HG02610 (cell line): Measurements from ENCODE around the gene CNTROB.

Source experiments
- ATAC-seq: cut with Tn5 transposase; IDR thresholded peaks from one replicate; pipeline ENCODE4 v1.9.1; 2021; ENCODE audit warnings: mild to moderate bottlenecking, moderate library complexity; ENCODE audit not compliant: unreplicated experiment

Gene CNTROB

GRCh38 chr17:7931709-7932482 lies at the start of gene CNTROB, which contains the start of gene TRAPPC1:
Gene CNTROB, plus strand, starts transcription at chr17:7932206. Its CDS starts 874 bp downstream, at chr17:7933080.
Gene TRAPPC1, minus strand, starts transcription at chr17:7931946. Its CDS starts 117 bp downstream, at chr17:7931829.
- ATAC-seq = peak; percentile 91

- no peak for ATAC-seq
These were observed 49.4 kb upstream of the CNTROB start for GRCh38 chr17:7882629-7883028.

- no peak for ATAC-seq
These were observed 48.1 kb upstream of the CNTROB start for GRCh38 chr17:7883781-7884386.

DNA sequence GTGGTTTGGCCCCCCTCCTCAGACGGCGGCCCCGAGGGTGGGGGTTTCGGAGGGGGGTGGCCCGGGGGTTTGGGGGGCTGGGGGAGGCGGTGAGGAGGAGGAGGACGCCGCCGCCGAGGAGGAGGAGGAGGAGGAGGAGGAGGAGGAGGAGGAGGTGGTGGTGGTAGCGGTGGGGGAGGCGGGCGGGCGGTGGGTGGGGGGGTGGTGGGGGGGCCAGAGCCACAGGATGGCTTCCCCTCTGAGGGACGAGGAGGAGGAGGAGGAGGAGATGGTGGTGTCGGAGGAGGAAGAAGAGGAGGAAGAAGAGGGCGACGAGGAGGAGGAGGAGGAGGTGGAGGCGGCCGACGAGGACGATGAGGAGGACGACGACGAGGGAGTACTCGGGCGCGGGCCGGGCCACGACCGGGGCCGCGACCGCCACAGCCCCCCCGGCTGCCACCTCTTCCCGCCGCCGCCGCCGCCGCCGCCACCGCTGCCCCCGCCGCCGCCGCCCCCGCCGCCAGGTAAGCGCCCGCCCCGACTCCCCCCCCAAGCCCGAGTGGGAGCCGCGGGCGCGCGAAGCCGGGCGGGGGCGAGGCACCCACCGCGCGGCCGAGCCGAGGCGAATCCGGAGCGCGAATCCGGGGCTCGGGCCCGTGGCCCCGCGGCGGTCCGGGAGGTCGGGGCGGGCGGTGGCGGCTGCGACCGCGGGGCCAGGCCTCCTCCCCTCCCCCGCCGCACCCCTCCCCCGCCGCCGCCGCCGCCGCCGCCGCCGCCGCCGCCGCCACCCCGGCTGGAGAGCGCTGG lies 47.2 kb upstream of the CNTROB start:
- no peak for ATAC-seq

DNA sequence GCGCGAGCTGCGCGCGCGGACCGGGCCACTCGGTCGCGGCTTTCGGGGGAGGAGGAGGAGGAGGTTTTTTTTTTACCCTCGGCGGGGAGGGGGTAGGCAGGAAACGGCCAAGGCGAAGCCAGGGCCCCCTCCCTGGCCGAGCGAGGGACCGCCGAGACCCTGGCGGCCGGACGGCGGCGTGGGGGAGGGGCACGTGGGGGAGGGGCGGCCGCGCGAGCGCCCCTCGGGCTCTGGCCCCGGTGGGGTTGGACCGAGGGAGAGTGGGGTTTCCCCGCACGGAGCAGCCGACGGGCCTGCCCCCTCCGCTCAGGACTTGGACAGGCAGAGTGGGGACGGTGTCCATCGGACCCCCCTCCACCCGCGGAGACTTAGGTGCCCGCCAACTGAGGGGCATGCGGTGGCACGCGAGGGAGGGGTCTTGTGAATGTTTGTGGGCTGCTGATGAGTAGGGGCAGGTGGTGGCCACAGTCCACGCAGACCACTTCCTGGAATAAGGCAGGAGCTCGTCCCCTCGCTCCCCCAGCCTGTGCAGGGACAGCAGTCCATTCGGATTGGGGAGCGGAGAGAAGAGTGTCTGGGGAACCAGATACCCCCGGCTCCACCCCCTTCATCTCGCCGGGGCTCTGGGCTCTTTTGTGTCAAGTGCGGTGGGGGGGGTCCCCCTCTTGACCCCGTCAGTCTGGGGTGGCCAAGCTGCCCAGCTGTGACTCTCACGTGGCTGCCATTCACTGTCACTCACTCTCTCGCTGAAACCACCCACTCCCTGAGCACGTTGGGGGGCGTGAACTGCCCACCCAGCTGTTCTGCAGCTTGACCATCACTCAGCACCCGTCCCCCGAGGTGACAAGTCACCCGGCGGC lies 46.4 kb upstream of the CNTROB start:
- ATAC-seq = no peak

DNA sequence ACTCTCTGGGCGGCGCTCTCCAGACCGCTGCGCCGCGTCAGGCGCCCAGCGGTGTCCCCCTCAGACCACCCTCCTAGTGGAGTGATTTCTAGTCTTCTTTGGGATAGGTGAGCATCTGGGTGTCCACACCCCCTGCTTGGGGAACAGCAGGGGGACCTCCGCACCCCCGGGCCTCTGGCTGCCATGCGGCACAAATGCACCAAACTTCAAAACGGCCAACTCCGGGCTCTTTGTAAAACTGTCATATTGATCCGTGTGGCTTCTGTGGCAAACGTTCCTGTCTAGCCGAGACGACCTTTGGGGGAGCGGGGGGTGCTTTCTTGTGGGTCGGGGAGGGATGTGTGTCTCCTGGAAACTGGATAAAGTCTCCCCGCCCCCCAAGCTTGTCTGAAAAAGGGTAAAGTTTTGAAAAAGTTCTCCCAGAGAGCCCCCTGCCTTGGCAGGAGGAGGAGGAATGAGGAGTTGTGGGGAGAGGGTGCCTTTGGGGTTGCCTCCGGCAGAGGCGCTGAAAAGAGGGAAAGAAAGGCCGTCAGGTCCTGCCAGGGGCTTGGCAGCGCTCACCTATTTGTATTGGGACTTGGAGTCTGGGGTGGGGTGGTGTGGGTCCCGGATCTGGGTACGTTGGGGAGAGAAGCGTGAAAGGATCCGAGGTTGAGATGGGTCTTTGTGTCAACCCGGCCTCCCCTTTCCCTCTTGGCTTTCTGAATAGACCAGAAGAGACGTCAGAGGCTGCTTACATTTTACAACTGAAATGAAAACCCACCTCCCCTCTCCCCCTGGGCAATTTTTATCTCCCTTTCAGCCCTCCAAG lies 45.6 kb upstream of the CNTROB start:
- no peak for ATAC-seq

DNA sequence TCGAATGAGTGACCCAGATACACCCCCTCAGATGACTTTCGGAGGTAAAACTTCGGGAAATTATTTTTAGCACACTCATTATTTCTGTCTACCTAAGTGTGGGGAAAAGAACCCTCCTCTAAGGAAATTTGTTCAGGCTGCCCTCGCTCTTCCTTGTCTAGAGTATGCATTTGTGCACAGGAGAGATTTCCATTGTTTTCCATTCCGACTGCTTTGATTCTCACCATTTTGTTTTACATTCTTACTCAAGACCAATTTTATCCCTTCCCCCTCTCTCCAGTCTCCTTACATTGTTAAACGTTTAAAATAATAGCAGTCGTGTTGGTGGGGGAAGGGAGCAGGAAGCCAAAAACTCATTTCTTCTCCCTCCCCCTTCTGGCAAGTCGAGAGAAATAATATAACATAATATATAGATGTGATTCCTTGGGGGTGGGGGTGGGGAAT lies 44.9 kb upstream of the CNTROB start:
- ATAC-seq = no peak

DNA sequence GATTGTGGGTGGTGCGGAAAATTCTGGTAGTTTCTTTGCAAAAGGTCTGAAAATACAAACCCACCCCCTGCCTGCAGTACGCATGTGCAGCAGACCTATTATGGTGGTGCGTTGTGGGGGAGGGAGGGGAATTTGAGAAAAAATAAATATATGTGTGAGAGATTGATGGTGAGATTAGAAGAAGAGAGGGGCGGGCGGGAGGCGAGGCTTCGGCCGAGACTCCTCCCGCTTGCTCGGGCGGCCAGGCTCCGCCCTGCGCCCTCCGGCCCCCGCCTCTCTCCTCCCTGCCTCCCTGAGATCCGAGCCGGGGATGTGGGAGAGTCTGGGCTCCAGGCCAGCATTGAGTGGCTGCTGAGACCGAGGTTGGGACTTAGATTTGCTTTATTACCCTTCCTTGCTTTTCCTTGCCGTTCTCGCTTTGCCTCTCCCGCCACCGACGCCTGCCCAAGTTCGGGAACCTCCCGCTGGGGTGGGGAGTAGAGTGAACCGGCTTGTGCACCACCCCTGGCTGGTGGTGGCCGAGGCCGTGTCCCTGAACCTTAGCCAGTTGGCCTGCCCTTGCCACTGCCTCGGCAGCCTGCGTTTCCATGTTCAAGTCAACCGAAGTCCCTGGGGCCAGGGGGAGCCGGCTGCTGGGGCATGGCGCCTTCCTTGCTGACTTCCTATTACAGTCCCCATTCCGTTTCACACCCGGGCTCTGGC lies 44.4 kb upstream of the CNTROB start:
- ATAC-seq = peak; percentile 58

- ATAC-seq = peak; percentile 4
These were observed 43.7 kb upstream of the CNTROB start, which contains the start of gene CHD3 for GRCh38 chr17:7888184-7888920. Gene CHD3, plus strand, starts transcription at chr17:7888789. Its CDS starts 212 bp downstream, at chr17:7889001.

DNA sequence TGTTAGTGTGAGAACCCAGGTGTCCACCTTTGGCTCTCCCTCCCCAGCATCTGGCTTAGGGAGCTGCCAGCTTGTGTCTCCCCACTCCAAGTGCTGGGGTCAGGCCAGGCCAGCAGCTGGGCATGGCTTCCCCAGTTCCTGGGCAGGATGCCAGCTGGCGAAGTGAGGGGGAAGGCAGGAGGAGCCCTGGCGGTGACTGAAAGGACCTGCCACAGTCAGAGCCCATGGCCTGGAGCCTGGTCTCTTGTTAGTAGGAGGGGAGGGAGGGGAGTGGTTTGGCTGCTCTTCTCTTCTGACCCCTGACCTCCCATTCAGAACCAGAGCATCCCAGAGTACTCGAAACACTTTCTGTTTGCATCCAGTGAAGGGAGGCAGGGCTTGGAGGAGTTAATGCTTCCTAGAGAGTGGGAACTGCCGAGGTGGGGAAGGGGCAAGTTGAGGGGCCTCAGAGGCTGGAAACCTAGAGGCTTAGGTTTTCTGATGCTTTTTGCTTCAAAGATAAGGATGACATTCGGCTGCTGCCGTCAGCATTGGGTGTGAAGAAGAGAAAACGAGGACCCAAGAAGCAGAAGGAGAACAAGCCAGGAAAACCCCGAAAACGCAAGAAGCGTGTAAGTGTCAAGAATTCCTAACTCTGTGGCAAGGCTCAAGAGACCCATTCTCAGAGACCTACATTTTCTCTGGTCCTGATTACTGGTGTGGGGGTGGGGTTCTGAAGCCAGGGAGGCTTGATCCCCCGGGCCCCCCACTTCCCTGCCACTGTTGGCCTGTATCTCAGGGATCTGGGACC lies 42.6 kb upstream of the CNTROB start:
- no peak for ATAC-seq

GRCh38 chr17:7893187-7893880 lies 38.7 kb upstream of the CNTROB start:
- no peak for ATAC-seq

DNA sequence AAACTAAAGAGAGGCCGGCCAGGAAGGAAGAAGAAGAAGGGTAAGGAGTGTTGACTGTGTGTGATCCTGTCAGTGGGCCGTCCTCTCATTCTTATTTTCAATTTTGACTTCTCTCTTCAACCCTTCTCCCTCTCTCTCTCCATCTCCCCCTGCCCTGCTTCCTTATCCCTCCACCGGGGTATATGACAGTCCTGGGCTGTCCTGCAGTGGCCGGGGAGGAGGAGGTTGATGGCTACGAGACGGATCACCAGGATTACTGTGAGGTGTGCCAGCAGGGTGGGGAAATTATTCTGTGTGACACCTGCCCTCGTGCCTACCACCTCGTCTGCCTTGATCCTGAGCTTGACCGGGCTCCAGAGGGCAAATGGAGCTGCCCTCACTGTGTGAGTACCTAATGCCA lies 37.8 kb upstream of the CNTROB start:
- ATAC-seq = no peak

- no peak for ATAC-seq
These were observed 37.1 kb upstream of the CNTROB start for GRCh38 chr17:7894866-7895265.

DNA sequence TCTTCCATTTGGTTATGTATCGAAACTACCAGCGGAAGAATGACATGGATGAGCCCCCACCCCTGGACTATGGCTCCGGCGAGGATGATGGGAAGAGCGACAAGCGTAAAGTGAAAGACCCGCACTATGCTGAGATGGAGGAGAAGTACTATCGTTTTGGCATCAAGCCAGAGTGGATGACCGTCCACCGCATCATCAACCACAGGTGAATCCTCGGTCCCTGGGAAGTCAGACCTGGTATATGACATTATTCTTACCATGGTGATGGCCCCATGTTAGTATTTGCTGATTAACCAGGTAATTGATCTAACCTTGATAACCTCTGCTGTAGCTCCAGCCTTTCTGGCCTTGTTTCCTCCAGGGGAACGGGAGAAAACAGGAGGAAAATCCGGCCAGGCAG lies 34.9 kb upstream of the CNTROB start:
- no peak for ATAC-seq

- no peak for ATAC-seq
These were observed 34.2 kb upstream of the CNTROB start for GRCh38 chr17:7897773-7898172.

DNA sequence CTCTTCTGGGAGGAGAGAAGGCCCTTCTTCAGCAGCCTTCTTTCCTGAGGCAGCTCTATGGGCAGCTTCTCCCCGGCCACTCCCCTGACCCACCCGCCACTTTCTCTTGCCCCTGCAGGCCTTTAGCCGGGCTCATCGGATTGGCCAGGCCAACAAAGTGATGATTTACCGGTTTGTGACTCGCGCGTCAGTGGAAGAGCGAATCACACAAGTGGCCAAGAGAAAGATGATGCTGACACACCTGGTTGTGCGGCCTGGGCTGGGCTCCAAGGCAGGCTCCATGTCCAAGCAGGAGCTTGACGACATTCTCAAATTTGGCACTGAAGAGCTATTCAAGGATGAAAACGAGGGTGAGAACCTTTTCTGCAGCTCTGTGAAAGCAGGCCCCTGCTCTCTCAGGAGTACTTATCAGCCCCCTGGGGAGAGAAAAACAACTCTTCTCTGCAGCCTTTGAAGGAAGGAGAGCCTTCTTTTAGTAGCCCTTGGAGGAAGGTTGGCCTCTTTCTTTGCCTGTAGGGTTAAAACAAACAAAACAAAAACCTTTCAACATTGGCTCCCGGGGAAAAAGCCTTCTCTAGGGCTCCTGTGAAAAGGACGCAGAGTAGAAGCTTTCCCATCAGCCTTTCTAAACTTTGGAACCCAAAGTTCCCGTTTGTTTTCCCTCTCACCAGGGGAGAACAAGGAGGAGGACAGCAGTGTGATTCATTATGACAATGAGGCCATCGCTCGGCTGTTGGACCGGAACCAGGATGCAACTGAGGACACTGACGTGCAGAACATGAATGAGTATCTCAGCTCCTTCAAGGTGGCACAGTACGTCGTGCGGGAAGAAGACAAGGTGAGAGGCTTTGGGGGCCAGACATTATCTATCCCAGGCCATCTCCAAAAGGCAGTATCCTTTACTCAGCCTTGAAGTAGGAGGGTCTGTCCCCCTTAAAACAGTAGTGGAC lies 28.6 kb upstream of the CNTROB start:
- no peak for ATAC-seq
